Dermis microvascular lymphatic vessel endothelial cell (primary cell): ENCODE data around the gene COL25A1. TPM values are rescaled to one million over a fixed set of nuclear protein-coding genes. Genes with fewer than 3 reads are reported as not detected.
"Not testable (repeated sequence)": the region's sequence is repeated elsewhere in the genome, so short reads cannot be mapped to it uniquely, and the experiment has no call there.

Experiments
- DNase-seq, 2 donors: peaks; one replicate each; pipeline versions ENCODE4 v3.0.0 to v3.0.0-alpha.2; 2010; ENCODE audit warnings: low read depth in 2 of 2
- total RNA-seq: library from RNA; depleted of rRNA; stranded (reverse); fragments of >200 nt; gene quantifications from 2 replicates; pipeline ENCODE4 v1.2.1, GENCODE V29; 2014

Gene COL25A1
- total RNA-seq, 1 donor from 2014 or later: 0.13 TPM

- no peak for DNase-seq
These were observed 170.9 kb downstream of the COL25A1 start for GRCh38 chr4:109131559-109131958.

- no peak for DNase-seq
These were observed 173.9 kb downstream of the COL25A1 start for GRCh38 chr4:109128589-109128988.

GRCh38 chr4:109127866-109128265 lies 174.6 kb downstream of the COL25A1 start:
- no peak for DNase-seq

GRCh38 chr4:109126856-109127255 lies 175.6 kb downstream of the COL25A1 start:
- DNase-seq: no peak

- DNase-seq: no peak
These were observed 177.4 kb downstream of the COL25A1 start for GRCh38 chr4:109125084-109125483.

GRCh38 chr4:109123951-109124350 lies 178.5 kb downstream of the COL25A1 start:
- DNase-seq: no peak

GRCh38 chr4:109121561-109121960 lies 180.9 kb downstream of the COL25A1 start:
- DNase-seq: no peak

DNA sequence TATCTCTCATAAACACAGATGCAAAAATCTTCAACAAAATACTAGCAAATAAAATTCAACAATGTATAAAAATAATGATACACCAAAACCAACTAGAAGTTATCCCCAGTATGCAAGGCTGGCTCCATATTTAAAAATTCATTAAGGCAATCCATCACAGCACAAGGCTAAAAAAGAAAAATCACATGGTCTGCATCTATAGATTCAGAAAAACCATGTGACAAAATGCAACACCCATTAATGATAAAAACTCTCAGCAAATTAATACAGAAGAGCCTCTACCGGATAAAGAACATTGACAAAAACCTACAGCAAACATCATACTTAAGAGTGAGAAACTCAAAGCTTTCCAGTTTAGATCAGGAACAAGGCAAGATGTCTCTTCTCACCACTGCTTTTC lies 182.6 kb downstream of the COL25A1 start:
- DNase-seq: no peak

DNA sequence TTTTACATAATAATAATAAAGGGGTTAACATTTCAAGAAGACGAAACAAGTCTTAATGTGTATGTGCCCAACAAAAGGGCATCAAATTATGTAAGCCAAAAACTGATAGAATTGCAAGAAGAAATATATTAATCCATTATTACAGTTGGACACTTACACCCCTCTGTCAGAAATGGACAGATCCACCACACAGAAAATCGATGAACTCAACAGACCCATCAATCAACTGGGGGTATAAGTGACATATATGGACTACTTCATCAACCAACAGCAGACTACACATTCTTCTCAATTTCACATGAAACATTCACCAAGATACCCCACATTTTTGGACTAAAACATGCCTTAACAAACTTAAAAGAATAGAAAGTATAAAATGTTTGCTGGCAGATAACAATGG lies 183.8 kb downstream of the COL25A1 start:
- DNase-seq: no peak

DNA sequence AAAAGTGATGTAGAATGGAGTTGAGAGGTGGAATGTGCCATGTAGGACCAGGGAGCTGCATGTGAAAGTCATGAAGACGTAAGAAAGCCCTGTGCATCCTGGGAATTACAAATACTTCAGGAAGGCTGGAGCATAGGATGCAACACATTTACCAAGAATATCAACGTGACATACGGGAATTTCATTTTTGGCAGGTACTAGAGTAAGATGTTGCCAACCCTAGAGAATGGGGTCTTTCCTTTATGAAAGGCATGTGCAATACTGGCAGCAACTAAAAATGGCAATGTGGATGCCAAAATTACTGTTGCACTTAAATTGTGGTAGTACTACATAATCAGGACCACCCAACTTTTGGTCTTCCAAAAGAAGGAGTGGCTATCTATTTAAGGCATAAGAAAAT lies 188.0 kb downstream of the COL25A1 start:
- DNase-seq: no peak

- no peak for DNase-seq
These were observed 188.9 kb downstream of the COL25A1 start for GRCh38 chr4:109113521-109113920.

- no peak for DNase-seq
These were observed 191.4 kb downstream of the COL25A1 start for GRCh38 chr4:109111031-109111430.

- not testable (repeated sequence) for DNase-seq
These were observed 194.2 kb downstream of the COL25A1 start for GRCh38 chr4:109108215-109108614.

DNA sequence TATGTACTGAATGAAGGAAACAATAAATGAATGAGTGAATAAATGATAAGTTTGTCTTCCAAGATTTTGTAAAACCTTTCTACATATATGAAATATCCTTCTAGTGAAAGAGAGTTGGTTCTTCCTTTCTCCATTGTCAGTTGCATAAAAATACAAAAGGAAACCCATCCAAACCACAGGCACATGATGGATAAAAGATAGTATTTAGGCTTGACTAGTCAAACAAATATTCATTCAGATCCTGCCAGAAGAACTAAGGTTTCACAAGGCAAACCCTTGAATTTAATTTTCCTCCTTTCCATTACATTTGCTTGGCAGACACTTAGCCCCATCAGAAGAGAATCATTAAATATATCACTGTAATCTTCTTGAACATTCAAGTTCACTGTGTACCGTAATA lies 208.4 kb downstream of the COL25A1 start:
- DNase-seq: no peak

- DNase-seq: no peak
These were observed 210.6 kb downstream of the COL25A1 start for GRCh38 chr4:109091727-109092409.

- DNase-seq: no peak
These were observed 218.5 kb downstream of the COL25A1 start for GRCh38 chr4:109083911-109084310.

GRCh38 chr4:109079731-109080130 lies 222.7 kb downstream of the COL25A1 start:
- DNase-seq: peak in 1 of 2 donors; percentile 74

DNA sequence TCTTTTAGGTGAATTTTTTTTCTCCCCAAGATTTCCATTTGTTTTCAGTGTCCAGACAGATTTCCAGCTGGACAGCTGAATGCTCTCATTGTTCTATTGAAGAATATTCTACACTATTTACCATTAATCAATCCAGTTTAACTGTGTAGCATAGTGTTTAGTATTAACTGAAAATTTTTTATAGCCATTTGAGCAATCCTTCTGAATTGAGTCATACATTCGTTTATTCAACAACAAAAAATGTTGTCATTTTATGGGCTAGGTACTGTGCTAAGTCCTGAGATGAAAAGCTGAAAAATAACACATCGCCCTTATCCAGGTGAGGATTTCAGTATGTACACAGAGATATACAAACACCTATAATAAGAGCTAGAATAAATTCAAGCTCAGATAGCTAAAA lies 223.3 kb downstream of the COL25A1 start:
- no peak for DNase-seq

GRCh38 chr4:109078724-109079123 lies 223.7 kb downstream of the COL25A1 start:
- DNase-seq: peak in 1 of 2 donors; percentile 45

DNA sequence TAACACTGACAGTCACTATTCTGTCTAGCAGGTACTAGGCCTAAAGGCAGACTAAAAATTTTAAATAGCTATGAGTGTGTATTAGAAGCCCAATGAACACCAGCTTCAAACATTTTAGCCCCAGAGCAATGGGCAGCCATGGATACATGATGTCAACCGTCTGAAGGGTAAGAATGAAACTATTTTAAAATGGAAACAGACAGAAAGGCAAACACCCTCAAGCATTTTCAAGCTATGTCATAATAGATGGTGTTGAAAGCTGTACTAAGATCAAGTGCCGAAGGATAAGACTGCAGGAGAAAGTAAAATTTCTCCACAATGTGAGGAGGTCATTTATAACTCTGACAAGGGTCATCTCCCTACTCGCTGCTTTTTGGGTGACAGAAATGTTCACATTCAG lies 225.0 kb downstream of the COL25A1 start:
- no peak for DNase-seq

- peak in 1 of 2 donors; percentile 1 for DNase-seq
These were observed 225.7 kb downstream of the COL25A1 start for GRCh38 chr4:109076709-109077108.

GRCh38 chr4:109075621-109076020 lies 226.8 kb downstream of the COL25A1 start:
- no peak for DNase-seq

DNA sequence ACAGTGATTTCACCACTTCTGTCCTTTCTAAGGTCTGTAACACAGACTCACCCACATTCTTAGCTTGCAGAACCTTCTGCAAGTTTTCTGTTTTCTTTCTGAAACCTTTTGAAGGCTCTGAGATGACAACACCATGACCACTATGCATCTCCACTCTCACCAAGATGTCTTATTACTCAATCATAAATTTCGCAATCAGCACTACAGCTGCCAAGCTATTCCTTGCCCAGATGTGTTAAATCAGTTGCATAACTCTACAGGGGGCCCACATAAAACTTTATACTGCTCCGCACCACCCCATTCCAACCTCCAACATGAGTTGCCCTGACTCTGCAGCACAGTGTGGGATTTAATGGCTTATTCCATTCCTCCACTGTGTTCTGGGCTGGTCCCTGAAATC lies 229.9 kb downstream of the COL25A1 start:
- DNase-seq: no peak

GRCh38 chr4:109070677-109071076 lies 231.8 kb downstream of the COL25A1 start:
- DNase-seq: not testable (repeated sequence)
